Cardiac muscle cell (in vitro differentiated cells and primary cell): Measurements from ENCODE around the gene SAFB. TPM values are rescaled to one million over a fixed set of nuclear protein-coding genes. Genes with fewer than 3 reads are reported as not detected.

Experiments used
- DNase-seq, 2 donors: peaks; one replicate each; pipeline versions ENCODE4 v3.0.0 to v3.0.0-alpha.2; 2010 to 2017; ENCODE audit warnings: low read depth in 1 of 2, low spot score in 1 of 2
- H3K27ac ChIP-seq: fragments of 200-600 bp; sonication (generic); 2 replicates; pipeline ENCODE4 v1.5.1; 2016
- H3K27me3 ChIP-seq: fragments of 200-600 bp; sonication (generic); 2 replicates; pipeline ENCODE4 v1.6.0; 2016; ENCODE audit warnings: control low read depth
- H3K36me3 ChIP-seq: fragments of 200-600 bp; sonication (generic); 2 replicates; pipeline ENCODE4 v1.5.1; 2016; ENCODE audit warnings: control low read depth
- H3K4me1 ChIP-seq: fragments of 200-600 bp; sonication (generic); 2 replicates; pipeline ENCODE4 v1.8.1; 2017; ENCODE audit warnings: low read depth, mild to moderate bottlenecking, mixed run types
- H3K4me3 ChIP-seq: fragments of 200-600 bp; sonication (generic); 2 replicates; pipeline ENCODE4 v1.5.1; 2016; ENCODE audit warnings: mild to moderate bottlenecking
- H3K9me3 ChIP-seq: fragments of 200-600 bp; sonication (generic); 2 replicates; pipeline ENCODE4 v1.5.1; 2017; ENCODE audit warnings: low read depth, mild to moderate bottlenecking, control low read depth
- CTCF ChIP-seq: IDR thresholded peaks from 2 replicates; pipeline ENCODE4 v1.5.1; 2012; ENCODE audit warnings: low read depth, mild to moderate bottlenecking, low read length
- polyA plus RNA-seq: library from polyadenylated mRNA; unstranded; fragments of >200 nt; fragmentation: Nextera tagmentation; extraction: Ambion mirVana; gene quantifications from 2 replicates; pipeline ENCODE4 v1.2.1, GENCODE V29; 2016
- total RNA-seq: library from RNA; depleted of rRNA; stranded (reverse); fragments of >200 nt; gene quantifications from 2 replicates; pipeline ENCODE4 v1.2.3, GENCODE V29; 2016

The SAFB gene
- total and polyA plus RNA-seq, 2 experiments from 2014 or later, result 108 to 127 TPM

DNA sequence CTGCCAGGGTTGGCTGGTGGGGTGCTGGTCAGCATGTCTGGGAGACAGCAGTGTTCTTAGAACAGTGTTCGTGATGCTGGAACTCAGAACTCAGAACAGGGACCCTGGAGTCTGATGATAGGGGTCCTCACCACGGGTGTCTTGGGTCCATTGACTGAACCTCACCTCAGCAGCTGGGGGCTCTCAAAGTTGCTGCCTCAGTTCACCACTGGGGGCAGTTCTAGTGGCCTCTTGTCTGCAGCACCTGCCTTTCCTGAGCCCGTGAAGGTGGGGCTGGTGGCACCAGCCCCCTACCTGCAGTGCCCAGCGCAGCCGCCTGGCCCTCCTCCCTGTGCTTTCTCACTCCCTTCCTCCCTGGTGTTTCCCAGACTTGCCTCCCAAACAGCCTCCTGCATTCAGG, 28.5 kb downstream of the SAFB start:
- Histone ChIP-seq H3K9me3 (no peaks in the 10 kb centered on the region), H3K4me3 (no peak overlapping the region), H3K4me1 (no peaks in the 10 kb centered on the region), H3K27ac (no peak overlapping the region), H3K36me3 (peaks cover 79% of the 10 kb centered on the region), H3K27me3 (no peaks in the 10 kb centered on the region)
- TF ChIP-seq CTCF, result no peak
- no peak for DNase-seq

DNA sequence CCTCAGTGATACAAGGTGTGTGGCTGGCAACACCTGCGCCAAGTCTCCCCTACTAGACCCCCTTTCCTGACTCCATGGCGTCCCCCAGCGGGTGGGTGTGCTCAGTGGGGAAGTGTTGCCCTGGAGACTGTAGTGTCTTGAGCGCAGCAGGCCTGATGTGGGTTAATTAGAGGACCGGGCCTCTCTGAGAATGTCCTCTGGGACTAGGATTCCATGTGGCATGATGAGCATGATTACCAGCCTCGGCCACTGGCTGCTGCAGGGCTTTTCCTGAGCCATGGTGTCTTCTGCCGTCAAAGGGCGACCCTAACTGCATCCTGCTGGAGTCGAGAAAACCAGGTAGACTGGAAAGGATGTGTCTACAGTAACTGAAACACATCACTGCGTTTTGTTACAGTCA, 29.4 kb downstream of the SAFB start:
- H3K4me3 ChIP-seq, result no peak overlapping the region
- no peak for TF ChIP-seq CTCF
- peaks cover 77% of the 10 kb centered on the region for H3K36me3 ChIP-seq
- DNase-seq, result no peak
- H3K9me3 ChIP-seq, result no peaks in the 10 kb centered on the region
- H3K27ac ChIP-seq, result no peak overlapping the region
- H3K4me1 ChIP-seq, result no peaks in the 10 kb centered on the region
- no peaks in the 10 kb centered on the region for H3K27me3 ChIP-seq

GRCh38 chr19:5654931-5655330, 32.0 kb downstream of the SAFB start:
- no peaks in the 10 kb centered on the region for H3K9me3 ChIP-seq
- peaks cover 85% of the 10 kb centered on the region for H3K36me3 ChIP-seq
- DNase-seq, result no peak

GRCh38 chr19:5655412-5655811, 32.5 kb downstream of the SAFB start:
- no peak for DNase-seq
- H3K27me3 ChIP-seq, result no peaks in the 10 kb centered on the region
- H3K27ac ChIP-seq, result no peak overlapping the region
- H3K36me3 ChIP-seq, result peaks cover 82% of the 10 kb centered on the region
- no peak overlapping the region for H3K4me3 ChIP-seq
- no peaks in the 10 kb centered on the region for H3K4me1 ChIP-seq
- TF ChIP-seq CTCF, result no peak
- H3K9me3 ChIP-seq, result no peaks in the 10 kb centered on the region

More at GRCh38 chr19:5654931-5655330, 32.0 kb downstream of the SAFB start:
- H3K27ac ChIP-seq, result no peak overlapping the region
- H3K4me1 ChIP-seq, result no peaks in the 10 kb centered on the region
- H3K4me3 ChIP-seq, result no peak overlapping the region
- no peaks in the 10 kb centered on the region for H3K27me3 ChIP-seq
- TF ChIP-seq CTCF, result no peak

DNA sequence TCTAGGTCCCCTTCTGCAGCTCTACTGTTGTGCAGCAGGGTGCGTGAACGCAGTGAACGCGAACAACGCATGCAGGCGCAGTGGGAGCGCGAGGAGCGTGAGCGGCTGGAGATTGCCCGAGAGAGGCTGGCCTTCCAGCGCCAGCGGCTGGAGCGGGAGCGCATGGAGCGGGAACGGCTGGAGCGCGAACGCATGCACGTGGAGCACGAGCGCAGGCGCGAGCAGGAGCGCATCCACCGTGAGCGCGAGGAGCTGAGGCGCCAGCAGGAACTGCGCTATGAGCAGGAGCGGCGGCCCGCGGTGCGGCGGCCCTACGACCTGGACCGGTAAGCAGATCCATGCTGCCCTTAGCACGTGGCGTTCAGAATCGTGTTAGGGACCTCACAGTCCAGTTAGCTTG, 38.6 kb downstream of the SAFB start:
- no peak for DNase-seq
- no peak overlapping the region for H3K27ac ChIP-seq
- H3K36me3 ChIP-seq, result peaks cover 81% of the 10 kb centered on the region
- H3K4me3 ChIP-seq, result no peak overlapping the region
- no peaks in the 10 kb centered on the region for H3K9me3 ChIP-seq
- H3K4me1 ChIP-seq, result no peaks in the 10 kb centered on the region
- no peak for TF ChIP-seq CTCF
- no peaks in the 10 kb centered on the region for H3K27me3 ChIP-seq

- DNase-seq, result no peak
- Histone ChIP-seq H3K9me3 (no peaks in the 10 kb centered on the region), H3K4me3 (no peak overlapping the region), H3K27me3 (no peaks in the 10 kb centered on the region), H3K27ac (no peak overlapping the region), H3K4me1 (no peaks in the 10 kb centered on the region), H3K36me3 (peaks cover 71% of the 10 kb centered on the region)
- no peak for TF ChIP-seq CTCF
Measured at GRCh38 chr19:5663904-5664303, 41.0 kb downstream of the SAFB start.
